GM21619 (cell line): Measurements from ENCODE around the gene PCBP4.
"Not testable (repeated sequence)": the region's sequence is repeated elsewhere in the genome, so short reads cannot be mapped to it uniquely, and the experiment has no call there.

Source experiments
- ATAC-seq: cut with Tn5 transposase; IDR thresholded peaks from one replicate; pipeline ENCODE4 v1.9.1; 2021; ENCODE audit not compliant: unreplicated experiment

PCBP4 gene

GRCh38 chr3:51995346-51996163 lies 28.3 kb upstream of the PCBP4 start, which contains the start of gene RPL29:
Gene RPL29, minus strand, starts transcription at chr3:51995895. Its CDS starts 434 bp downstream, at chr3:51995461.
- peak; percentile 94 for ATAC-seq

- no peak for ATAC-seq
Measured at GRCh38 chr3:51994530-51994929, 27.3 kb upstream of the PCBP4 start.

DNA sequence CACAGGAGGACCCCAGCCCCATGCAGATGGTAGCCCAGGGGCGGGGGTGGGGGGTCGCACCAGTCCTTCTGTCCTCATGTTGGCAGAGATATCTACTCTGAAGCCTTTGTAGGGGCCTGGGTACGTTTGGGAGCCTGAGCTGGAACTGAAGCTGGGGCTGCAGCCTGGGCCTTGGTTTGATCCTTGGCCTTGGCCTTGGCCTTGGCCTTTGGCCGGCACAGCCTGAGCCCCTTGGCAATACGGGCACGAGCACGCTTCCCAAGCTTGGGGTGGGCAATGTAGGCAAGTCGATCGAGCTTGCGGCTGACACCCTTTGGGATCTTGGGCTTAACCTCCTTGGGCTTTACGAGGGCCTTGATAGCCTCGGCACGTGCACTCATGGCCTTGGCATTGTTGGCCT lies 26.4 kb upstream of the PCBP4 start:
- ATAC-seq, result not testable (repeated sequence)

- ATAC-seq, result no peak
Measured at GRCh38 chr3:51992017-51992682, 24.9 kb upstream of the PCBP4 start.

GRCh38 chr3:51990501-51990971 lies 23.3 kb upstream of the PCBP4 start:
- not testable (repeated sequence) for ATAC-seq

DNA sequence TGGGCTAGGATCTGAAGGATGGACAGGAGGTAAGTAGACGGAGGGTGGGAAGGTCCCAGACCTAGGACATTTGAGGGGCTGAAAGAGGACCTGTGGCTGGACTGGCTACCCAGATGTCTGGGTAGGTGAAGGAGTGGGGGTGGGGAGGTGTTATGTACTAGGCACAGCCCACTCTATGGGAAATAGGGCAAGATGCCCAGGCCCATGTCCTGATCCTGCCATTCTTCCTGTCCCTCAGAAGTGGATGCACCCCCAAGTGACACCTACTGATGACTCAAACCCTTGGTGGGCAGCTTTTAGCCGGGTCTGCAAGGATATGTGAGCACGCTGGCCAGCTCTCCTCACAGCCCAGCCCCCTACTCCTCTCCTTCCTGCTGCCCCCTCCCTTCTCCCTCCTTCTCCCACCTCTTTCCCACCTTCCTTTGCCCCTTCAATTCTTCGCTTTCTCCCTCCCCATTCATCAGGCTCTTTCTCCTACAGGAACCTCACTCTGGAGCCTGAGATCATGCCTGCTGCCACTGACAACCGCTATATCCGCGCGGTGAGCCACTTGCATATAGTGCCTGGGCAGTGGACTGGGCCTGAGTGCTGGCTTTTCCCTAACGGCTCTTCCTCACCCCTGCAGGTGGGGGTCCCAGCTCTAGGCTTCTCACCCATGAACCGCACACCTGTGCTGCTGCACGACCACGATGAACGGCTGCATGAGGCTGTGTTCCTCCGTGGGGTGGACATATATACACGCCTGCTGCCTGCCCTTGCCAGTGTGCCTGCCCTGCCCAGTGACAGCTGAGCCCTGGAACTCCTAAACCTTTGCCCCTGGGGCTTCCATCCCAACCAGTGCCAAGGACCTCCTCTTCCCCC lies 21.3 kb upstream of the PCBP4 start:
- ATAC-seq, result no peak

DNA sequence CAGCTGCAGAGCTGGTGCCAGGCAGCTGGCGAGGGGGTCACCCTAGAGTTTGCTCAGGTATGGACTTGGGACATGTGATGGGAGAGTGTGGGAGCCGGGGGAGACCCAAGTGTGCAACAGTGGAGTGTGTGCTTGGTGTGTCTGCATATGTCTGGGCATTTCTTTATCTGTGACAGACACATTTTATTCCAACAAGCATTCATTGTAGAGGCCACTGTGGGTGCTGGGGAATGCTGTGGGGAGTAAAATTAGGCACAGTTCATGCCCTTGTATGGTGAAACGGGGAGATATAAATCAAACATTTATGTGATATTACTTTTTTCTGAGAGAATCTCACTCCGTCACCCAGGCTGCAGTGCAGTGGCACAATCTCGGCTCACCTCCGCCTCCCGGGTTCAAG lies 20.3 kb upstream of the PCBP4 start:
- no peak for ATAC-seq

GRCh38 chr3:51986010-51986947 lies 19.0 kb upstream of the PCBP4 start:
- ATAC-seq, result no peak

- no peak for ATAC-seq
Measured at GRCh38 chr3:51985063-51985462, 17.8 kb upstream of the PCBP4 start.

DNA sequence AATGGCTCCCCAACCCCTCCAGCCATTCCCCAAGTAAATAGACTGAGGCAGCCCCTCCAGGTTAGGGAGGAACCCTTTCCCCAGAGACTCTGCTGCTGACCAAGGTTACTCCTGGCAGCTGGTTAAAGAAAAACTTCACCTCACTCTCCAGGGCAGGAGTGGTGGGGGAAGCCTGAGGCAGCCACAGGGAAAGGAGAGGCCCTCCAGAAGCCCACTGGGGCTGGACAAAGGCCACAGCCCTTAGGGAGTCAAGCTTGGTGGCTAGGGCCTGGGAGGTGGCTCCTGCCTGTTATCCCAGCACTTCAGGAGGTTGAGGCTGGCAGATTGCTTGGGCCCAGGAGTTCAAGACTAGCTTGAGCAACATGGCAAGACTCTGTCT lies 17.0 kb upstream of the PCBP4 start:
- ATAC-seq, result no peak

DNA sequence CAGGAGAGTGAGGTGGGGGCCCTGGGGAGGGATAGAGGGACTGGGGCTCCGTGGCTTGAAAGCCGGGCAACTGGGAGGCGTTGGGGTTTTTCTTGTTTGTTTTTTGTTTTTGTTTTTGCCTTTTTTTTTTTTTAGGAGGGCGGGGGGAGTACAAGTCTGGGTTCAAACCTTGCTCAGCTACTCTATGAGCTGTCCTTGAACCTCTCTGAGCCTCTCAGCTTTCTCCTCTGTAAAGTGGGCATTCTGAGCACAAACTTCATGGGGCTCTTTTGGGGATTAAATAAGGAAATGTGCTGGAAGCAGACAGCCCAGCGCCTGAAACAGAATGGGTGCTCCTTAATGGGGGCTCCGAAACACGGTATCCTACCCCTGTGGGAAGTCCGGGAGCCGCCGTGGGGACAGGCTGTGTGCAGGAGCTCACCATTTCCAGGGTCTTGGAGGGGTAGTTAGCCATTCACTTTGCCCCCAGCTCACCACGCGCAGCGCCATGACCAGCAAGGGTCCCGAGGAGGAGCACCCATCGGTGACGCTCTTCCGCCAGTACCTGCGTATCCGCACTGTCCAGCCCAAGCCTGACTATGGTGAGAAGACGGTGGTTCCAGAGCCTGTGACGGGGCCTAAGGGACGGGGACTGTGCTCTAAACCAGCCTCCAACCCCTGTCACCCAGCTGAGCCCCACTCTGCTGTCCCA lies 16.5 kb upstream of the PCBP4 start:
- ATAC-seq, result no peak

DNA sequence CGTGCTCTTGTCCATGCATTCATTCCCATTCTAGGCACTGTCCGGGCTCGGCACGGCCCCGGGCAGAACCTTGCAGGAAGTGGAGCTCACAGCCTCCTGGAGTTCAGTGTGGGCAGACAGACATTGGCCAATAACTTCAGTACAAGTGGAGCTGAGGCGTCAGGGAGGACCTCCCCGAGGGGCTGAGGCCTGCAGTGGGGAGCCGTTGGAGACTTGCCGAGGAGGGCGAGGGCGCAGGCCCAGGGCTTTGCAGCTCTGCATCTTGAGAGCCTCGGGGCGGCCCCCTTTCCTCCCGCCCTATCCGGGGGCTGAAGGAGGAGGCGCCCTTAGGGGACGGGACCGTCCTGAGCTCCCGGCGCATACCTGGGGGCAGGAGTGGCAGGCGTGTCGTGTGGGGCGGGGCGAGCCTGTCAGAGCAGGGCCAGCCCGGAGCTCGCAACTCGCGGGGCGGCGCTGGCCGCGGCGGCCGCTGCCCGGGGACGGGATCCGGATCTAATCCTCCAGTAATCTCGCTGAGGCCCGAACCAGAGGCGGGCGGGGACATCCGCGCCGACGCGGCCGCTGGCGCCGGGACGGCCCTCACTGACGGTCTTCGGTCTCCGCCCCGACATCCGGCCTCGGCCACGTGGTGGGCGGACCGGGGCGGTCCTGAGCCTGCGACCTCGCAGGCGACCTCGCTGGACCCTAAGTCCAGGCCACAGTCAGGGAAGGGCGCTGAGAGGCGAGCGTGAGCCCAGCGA lies 15.8 kb upstream of the PCBP4 start, which contains the start of gene ACY1:
Gene ACY1 (plus strand): TSS at position 698 of the 740 bp plus-strand sequence. CDS start 530 bp downstream, outside the sequence.
- ATAC-seq, result peak; percentile 76

GRCh38 chr3:51982352-51982837 lies 15.1 kb upstream of the PCBP4 start:
- peak; percentile 49 for ATAC-seq

DNA sequence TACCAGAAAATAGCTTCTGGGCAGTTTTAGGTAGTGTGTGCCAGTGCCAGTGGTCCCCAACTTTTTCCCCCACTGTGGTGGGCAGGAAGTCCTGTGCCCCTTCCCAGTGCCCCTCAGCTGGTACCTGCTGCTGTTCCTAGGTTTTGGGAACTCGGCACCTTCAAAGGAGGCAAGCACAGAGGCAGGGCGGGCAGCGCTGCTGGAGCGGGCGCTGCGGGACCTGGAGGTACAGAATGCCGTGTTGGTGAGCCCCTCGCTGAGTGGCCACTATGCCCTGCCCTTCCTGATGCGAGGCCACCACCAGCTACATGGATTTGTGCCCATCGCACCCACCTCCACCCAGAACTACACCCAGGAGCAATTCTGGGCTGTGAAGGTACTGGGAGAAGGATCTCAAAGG lies 13.0 kb upstream of the PCBP4 start:
- ATAC-seq, result no peak

DNA sequence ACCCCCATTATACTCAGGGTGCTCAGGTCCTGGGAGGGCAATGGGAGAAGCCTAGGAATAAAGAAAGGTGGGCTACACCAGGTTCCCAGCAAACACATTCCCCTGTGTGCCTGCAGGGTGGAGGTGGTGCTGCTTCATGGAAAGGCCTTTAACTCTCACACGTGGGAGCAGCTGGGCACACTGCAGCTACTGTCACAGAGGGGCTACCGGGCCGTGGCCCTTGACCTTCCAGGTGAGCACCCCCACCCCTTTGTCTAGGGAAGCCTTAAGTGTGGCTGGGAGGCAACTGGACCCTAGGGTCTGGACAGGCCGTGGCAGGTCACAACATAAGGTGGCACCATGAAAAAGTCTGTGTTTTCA lies 10.9 kb upstream of the PCBP4 start:
- no peak for ATAC-seq

- no peak for ATAC-seq
Measured at GRCh38 chr3:51977446-51978142, 10.3 kb upstream of the PCBP4 start.

DNA sequence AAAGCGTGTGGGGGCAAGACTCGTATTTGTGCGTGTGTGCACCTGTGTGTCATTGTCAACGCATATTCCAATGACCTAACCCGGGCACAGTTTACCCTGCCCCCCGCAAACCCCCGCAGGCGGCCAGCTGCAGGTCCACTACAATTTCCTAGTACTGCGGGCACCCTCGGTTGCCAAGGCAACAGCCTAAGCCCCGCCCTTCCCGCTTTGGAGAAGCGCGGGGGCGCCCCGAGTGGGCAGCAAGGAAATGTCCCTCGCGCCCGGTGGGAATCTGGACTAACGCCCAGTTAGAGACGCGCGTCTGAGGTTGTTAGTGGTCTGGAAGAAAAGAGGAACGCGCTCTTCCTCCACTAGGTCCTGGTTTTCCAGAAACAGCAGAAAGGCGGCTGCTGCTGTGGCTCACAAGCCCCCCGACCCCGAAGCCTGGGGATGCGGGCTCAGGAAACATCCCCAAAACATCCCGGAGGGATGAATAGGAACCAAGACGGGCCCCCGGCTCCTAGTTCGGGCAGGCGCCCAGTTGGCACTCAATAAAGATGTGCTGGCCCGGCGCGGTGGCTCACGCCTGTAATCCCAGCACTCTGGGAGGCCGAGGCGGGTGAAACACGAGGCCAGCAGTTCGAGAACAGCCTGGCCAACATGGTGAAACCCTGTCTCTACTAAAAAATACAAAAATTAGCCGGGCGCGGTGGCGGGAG lies 8.7 kb upstream of the PCBP4 start:
- ATAC-seq, result no peak
